ENCODE measurements around the gene CYREN.
"Not testable (repeated sequence)": the region's sequence is repeated elsewhere in the genome, so short reads cannot be mapped to it uniquely, and the experiment has no call there.

CYREN gene

DNA sequence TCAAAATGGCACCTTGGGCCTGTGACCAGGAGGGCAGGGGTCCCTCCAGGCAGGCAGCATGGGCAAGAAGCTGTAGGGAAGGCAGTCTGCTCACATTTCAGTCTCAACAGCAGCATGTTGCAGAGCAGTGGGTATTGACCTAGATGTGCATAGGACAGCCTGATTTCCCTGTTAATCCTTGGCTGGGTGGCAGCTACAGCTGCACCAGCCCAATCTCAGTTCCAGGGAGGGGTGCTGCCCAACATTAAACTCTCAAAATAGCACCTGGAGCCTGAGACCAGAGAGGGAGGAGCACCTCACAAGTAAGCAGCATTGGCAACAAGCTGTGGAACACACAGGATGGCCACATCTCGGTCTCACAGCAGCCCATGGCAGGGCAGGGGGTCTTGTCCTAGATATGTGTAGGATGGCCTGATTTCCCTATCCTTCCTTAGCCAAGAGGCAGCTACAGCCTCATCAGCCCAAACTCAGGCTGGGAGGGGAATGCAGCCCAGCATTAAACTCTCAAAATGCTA, 12.3 kb downstream of the CYREN start:
- DNase-seq, result no peak

DNA sequence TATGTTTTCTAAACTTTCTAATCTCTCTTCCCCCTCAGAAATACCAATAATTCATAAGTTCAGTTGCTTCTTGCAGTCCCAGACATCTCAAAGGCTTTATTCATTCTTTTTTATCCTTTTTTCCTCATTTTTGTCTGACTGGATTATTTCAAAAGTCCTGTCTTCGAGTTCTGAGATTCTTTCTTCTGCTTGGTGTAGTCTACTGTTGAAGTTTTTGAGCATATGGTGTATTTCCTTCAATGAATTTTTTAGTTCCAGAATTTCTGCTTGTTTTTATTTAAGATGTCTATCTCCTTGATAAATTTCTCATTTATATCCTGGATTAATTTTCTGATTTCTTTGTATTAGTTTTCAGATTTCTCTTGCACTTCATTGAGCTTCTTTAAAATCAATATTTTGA, 14.2 kb downstream of the CYREN start:
- no peak for DNase-seq

DNA sequence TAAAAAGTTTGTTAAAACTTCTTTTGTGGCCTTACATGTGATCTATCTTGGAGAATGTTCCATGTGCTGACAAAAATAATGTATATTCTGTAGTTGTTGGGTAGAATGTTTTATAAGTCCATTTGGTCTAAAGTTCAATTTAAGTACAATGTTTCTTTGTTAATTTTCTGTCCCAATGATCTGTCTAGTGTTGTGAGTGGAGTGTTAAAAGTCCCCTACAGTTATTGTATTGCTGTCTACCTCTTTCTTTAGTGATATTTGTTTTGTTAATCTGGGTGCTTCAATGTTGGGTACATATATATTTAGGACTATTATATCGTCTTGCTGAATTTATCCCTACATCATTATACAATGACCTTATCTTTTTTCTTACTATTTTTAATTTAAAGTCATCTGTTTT, 15.8 kb downstream of the CYREN start:
- no peak for DNase-seq

DNA sequence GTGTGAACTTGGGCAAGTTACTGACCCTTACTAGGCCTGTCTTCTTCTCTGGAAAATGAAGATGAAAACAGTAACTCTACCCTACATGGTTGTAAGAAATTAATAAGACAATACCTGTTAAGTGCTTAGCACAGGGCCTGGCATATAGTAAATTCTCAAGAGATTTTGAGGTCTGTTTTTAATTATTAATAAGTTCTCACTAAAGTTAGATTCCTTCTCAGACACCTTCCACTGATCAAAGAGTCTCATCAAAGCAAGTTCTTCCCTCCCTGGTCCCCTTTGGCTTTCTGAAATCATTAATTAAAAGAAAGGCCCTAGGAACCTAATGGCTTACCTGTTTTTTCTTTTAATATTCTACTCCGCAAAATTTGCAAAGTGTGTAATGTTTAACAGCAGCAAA, 18.1 kb downstream of the CYREN start:
- no peak for DNase-seq

DNA sequence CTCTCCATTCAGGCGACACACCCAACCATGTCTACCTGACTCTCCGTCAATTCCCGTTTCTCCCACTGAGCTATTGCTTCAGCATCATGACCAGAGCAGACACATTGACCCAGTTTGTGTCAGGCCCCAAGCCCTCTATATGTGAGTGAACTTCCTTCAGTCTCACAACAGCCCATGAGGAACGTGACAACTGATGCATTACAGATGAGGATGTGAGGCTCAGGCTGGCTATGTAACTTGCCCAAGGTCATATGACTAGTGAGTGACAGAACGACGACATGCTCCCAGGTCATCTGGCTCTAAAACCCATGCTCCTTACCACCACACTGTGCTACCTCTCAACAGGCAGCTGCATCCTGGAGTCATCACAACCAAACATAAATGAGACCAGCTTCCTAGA, 19.0 kb downstream of the CYREN start:
- no peak for DNase-seq

DNA sequence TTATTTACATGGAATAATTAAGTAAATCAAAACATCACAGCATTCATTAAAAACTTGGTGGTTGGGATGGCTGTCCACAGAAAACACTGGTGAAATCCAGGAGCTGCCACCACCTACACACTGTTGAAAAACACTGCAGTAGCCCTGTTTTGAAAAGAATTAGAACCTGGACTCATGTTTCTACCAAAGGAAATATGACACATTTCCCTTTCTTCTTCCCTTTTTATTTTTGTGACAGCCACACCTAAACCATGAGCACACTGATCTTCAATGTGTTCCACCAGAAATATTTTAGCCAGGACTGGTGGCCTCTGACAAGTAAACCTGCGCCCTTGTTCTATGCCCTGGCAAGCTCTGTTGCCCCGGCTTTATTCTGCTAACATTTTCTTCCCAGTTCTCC, 19.4 kb downstream of the CYREN start:
- no peak for DNase-seq

DNA sequence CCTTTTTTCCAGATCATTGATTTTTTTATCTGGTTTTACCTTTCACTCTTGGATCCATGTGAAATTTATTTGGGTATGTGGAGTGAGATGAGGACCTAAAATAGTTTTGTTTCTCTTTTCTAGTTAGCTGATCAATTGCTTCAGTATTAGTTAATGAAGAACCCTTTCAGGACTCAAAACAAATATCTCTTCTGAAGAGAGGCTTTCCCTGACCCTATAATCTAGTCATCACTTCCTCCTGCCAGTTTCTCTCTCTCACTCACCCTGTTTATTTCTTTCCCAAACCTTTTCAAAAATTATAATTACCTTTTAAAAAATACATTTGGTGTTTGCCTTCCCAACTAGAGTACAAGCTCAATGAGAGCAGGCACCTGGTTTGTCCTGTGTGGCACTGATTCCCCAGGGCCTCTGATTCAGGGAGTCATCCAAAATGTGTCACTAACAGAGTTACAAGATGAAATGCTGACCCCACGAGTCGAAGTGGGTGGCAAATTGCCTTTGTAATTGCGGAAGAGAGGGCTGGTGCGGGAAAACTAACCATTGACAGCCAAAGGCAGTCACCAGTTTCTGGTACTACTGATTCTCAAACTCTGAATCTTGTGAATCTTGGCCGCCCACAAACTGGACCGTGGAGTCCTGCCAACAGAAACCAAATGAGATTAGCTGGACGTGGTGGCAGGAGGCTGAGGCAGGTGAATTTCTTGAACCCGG, 20.3 kb downstream of the CYREN start:
- no peak for DNase-seq

DNA sequence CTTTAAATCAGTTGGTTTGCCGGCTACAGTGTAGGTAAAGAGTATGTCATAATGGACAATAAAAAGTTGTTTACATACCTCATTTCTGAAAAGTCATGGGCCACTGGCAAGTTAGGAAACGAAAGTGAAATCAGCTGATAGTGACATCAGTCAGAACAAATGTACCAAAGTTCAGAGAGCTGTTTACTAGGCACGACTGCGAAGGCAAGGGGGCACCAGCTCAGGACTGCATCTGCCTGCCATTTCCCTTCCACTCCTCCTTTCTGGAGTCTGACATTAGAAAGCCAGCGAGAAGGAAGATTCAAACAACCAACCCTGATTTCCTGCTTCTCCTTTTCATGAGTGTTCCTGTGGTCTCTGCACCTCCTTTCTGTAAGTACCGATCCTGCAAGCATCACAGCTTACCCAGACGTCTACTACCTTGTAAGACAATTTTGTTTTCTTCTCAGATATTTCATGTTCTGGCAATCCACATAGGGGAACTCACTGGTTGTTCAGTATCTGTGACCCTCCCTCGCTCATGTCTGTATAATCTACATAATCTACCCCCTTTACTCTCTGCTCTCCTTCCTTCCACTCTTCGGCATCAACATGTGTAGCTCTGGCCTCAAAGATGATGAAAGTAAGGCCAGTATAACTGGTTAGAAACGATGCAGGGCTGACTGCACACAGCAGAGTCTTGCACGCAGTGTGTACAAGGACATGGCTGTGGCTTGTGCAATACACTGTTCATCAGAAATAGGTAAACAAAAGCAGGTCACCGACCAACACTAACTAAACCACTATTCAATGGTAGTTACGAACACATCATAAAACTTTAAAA, 22.4 kb downstream of the CYREN start, which contains the start of gene TMEM140:
Gene TMEM140 (plus strand): TSS at position 174 of the 823 bp plus-strand sequence. CDS start 16,370 bp downstream, outside the sequence.
- peak; percentile 80 for DNase-seq

DNA sequence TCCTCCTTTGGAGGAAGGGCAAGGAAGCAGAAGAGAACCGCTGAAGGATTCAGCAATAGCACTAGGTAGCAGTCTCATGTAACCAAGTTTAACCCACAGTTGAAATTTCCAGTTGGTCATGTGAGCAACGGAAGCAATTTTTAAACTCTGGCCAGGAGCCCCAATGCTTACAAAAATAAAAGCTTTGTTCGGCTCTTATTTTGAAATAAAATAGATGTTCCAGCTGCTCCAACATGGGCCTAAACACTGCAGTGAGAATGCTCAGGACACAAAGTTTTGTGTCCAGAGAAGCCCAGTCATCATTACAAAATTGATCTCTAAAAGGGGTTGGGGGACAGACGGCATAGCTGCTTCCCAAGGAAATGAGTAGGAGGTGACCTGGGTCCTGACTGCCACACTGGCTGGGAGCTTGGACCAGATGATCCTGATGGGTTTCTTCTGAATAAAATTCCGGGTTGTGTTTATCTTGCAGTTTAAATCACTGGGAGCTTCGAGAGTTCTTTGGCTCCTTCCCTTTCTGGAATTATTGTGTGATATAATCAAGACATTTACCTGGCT, 23.1 kb downstream of the CYREN start:
- DNase-seq, result no peak

DNA sequence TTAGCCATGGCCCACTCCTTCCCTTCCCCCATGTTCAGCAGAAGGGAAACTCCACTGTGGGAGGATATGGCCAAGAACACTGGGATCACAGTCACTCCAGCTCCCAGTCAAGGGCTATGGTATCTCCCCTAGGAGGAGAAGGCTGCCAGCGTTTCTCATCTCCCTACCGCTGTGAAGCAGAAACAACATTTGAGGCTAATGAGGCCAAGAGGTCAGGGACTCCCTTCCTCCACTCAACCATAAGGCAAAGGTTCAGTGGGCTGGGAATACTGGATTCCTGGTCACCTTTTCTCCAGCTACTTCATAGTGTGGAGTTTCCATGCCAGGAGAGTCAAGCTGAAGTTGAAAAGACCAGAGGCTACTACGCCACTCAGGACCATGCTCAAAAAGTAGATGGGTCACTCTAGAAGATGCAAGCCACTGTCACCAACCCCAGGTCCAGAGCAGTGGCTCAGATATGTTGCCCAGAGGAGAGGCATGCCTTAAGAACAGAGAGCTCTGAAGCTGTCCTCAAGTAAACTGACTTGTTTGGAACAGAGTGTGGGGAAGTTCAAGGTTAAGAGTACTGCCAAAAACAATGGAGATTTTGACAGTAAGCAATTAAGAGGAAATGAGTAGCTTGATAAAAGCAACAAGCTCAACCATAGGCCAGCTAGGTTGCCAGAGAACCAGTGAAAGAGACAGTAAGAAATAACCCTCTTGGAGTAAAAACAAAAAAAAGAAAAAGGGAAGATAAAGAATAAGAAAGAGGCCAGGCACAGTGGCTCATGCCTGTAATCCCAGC, 26.4 kb downstream of the CYREN start:
- DNase-seq, result no peak

DNA sequence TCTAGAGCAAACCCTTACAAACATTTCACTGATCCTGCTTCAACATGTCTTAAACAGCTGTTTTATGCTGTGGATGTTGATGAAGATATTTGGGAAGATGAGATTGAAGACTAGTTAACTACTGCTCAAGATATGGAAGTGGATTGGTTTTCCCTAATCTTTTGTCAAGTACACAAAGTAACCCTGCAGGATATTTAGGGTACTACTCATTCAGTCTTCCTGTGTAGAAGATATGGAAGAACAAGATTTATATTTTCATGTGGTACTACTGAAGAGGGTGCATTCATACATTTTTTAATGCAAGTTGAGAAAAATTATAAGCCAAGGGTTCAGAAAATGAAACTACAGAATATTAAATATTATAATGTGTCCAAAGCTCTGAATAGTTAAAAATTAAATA, 40.9 kb downstream of the CYREN start:
- peak; percentile 14 for DNase-seq

DNA sequence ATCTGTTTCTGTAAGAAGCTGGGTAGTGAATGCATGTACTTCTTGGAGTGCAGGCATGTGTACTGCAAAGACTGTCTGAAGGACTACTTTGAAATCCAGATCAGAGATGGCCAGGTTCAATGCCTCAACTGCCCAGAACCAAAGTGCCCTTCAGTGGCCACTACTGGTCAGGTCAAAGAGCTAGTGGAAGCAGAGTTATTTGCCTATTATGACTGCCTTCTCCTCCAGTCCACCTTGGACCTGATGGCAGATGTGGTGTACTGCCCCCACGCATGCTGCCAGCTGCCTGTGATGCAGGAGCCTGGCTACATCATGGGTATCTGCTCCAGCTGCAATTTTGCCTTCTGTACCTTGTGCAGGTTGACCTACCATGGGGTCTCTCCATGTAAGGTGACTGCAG, 41.6 kb downstream of the CYREN start:
- DNase-seq, result no peak

DNA sequence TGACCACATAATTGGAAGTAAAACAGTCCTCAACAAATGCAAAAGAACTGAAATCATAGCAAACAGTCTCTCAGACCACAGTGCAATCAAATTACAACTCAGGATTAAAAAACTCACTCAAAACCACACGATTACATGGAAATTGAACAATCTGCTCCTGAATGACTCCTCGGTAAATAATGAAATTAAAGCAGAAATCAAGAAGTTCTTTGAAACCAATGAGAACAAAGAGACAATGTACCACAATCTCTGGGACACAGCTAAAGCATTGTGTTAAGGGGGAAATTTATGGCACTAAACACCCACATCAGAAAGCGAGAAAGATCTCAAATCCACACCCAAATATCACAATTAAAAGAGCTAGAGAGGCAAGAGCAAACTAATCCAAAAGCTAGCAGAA, 45.9 kb downstream of the CYREN start:
- DNase-seq, result not testable (repeated sequence)

DNA sequence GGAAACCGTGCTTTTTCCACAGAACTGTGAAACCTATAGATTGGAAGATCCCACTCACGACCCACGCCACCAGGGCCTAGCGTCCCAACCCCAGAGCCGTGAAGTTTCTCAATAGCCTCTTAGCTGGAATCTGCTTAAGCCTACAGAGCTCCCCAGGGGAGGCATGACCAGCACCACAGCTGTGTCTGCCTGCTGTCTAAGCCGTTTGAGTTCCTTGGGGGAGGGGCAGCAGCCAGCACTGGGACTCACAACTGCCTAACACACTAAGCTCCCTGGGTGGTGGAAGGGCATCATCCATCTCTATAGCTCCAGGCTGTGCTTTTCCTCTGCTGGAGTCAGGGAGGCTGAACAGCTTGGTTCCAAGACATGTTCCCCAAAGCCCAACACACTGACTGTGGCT, 48.6 kb downstream of the CYREN start:
- no peak for DNase-seq

DNA sequence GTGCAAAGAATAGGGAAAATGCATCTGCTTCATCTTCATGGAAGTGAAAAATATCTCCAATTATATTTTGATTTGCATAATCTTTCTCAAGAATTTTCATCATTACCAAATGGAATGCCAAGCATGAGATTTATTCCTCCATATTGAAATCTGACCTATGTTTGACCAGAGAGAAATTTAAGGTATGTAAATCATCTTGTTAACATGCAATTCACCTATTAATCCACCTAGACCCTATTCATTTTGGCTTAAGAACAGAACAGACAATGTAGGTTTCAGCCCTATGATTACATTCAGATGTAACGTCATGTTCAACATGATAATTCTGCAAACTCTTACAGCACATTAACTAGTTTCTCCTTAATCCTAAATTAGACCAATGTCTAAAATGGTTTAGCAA, 53.4 kb downstream of the CYREN start:
- no peak for DNase-seq

All from DMS53 (cell line).